ENCODE measurements around the gene KCNK18. TPM values are rescaled to one million over a fixed set of nuclear protein-coding genes. Genes with fewer than 3 reads are reported as not detected.
A peak's percentile ranks its signal among the peaks of the same experiment; 100 is the strongest.

Gene KCNK18
- total and polyA plus RNA-seq, 7 donors: not detected

DNA sequence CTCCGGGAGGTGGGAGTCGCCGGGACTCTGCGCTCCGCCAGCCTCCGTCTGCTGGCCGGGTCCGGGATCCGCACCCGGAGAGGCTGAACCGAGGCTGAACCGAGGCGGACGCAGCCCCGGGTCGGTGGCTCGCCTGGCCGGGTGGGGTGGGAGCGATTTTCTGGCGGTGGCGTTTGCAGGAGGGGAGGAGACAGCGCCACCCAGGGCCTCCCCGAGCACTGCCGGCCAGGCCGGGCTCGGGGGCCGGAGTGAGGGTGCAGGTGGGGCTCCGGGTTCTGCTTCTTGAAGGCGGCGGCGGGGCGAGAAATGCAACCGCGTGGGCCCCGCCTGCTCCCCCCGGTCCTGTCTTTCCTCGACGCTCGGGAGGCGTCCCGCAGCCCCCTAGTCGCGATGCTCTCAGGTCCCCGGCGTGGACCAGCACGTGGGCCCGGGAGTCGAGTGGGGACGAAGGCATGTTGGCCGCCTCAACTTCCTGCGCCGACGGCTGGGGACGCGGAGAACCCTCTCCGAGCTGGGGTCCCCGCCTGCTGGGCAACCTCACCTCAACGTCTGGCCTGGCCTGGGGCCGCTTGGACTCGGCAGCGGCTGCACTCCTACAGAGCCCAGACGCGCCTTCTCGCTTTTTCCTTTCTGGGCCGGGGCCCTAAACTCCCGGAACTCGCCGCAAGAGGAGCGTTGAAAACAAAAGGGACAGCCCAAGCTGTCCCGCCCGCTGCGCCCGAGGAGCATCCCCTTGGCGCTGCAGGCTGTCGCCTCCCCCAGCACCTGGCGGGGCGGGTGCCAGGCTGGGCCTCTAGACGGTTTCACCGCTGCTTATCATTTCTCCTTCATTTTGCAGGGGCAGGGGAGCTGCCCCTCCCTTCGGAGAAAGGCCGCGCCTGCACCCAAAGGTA, 34.0 kb upstream of the KCNK18 start:
- Histone ChIP-seq H3K36me3 (ENCODE audit: insufficient read depth in 1 of 2, low read depth in 1 of 2) (no peaks in the 10 kb centered on the region), H3K27me3 (ENCODE audit: insufficient read depth in 3 of 3, low read length in 2 of 3) (peaks cover 7 to 100% (median 47%) of the 10 kb centered on the region in 3 donors), H3K9me3 (no peaks in the 10 kb centered on the region), H3K4me1 (peaks cover 8% of the 10 kb centered on the region), H3K27ac (no peak overlapping the region), H3K4me3 (peak overlapping the region; percentile 32)
- no peak for ATAC-seq
- intact Hi-C loops (cut with DNase I): no loop called here
- 4 to 11% (median 6%) methylated on average over 65 to 82 of the region's 82 CpGs for WGBS, 3 donors
- TF ChIP-seq, protein P1, sequence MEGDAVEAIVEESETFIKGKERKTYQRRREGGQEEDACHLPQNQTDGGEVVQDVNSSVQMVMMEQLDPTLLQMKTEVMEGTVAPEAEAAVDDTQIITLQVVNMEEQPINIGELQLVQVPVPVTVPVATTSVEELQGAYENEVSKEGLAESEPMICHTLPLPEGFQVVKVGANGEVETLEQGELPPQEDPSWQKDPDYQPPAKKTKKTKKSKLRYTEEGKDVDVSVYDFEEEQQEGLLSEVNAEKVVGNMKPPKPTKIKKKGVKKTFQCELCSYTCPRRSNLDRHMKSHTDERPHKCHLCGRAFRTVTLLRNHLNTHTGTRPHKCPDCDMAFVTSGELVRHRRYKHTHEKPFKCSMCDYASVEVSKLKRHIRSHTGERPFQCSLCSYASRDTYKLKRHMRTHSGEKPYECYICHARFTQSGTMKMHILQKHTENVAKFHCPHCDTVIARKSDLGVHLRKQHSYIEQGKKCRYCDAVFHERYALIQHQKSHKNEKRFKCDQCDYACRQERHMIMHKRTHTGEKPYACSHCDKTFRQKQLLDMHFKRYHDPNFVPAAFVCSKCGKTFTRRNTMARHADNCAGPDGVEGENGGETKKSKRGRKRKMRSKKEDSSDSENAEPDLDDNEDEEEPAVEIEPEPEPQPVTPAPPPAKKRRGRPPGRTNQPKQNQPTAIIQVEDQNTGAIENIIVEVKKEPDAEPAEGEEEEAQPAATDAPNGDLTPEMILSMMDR (IDR thresholded peaks at IDR 0.05): no peak
- DNase-seq: no peak

DNA sequence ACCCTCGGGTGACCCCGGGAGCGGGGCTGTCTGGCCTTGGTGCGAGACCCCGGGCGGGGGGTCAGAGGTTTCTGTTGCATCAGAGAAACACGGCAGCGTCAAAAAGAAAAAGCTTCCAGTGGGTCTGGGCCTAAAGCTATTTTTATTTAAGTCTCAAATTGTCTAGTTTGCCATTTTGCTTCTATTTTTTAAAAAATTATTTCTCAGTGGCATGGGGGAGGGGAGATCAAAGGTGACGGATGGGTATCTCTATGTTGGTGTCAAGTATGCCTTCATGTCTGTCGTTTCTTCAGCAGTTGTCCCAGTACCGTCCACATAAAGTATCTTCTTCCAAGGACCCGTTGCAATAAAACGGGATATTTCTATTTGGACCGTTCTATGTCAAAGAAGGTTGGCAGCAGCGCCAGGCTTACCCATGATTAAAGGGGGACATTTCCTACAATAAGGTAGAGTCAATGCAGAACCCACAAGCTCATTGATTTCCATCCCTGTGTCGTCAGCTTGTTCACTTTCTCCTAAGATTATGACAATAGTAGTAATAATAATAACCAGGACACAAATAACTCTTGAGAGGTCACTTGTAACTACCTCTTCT, 33.2 kb upstream of the KCNK18 start:
- Histone ChIP-seq H3K27me3 (ENCODE audit: insufficient read depth in 3 of 3, low read length in 2 of 3) (peaks cover 7 to 98% (median 46%) of the 10 kb centered on the region in 3 donors), H3K27ac (no peak overlapping the region), H3K4me1 (peaks cover 8% of the 10 kb centered on the region), H3K9me3 (no peaks in the 10 kb centered on the region), H3K4me3 (peak overlapping the region; percentile 32), H3K36me3 (ENCODE audit: insufficient read depth in 1 of 2, low read depth in 1 of 2) (no peaks in the 10 kb centered on the region)
- intact Hi-C loops (cut with DNase I): no loop called here
- 31 to 61% (median 52%) methylated on average over 16 of the region's 16 CpGs for WGBS, 3 donors
- TF ChIP-seq, protein P1 (IDR thresholded peaks at IDR 0.05): no peak
- DNase-seq (no peak), ATAC-seq (no peak)

DNA sequence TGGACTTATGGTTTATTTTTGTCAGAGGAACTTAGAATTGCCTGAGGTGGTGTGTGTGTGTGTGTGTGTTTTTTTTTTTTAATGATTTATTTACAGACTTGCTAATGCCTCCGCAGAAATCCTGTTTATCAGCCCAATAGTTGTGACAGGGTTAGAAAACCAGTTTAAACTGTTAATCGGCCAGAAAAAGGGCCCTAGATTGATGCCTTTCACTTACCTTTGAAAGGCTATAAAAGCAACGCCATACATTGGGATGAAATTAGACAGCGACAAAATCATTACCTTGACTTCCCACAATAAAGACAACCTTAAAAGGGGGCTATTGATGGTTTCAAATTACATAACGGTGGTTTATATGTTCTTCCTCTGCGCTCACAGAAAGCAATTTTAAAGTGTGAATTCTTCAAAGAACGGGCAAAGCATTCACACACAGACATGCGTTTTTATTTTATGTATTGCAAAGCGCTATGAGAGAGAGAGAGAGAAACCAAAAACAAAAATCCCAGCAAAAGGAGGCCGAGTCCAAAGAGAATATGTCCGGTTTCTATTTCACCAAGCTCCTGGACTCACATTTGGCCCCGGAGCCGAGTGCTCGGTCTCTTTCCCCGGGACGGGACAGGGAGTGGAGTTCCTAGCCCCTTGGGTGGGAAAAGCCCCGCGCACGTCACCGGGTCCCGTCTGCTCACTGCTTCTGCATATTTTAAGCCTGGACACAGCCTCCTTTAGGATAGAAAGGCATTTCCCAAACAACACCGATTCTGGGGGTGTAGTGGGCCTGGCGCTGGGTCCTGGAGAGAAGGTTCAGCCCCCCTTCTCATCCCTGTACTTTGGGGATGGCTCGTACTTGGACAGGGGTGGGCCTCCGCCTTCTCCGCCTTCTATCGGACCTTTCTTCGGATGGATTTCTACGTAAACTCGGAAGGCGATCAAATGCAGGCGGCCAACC, 32.4 kb upstream of the KCNK18 start:
- Histone ChIP-seq H3K27ac (no peak overlapping the region), H3K36me3 (ENCODE audit: insufficient read depth in 1 of 2, low read depth in 1 of 2) (no peaks in the 10 kb centered on the region), H3K27me3 (ENCODE audit: insufficient read depth in 3 of 3, low read length in 2 of 3) (peaks cover 7 to 98% (median 43%) of the 10 kb centered on the region in 3 donors), H3K4me3 (peak overlapping the region; percentile 34), H3K9me3 (no peaks in the 10 kb centered on the region), H3K4me1 (peaks cover 8% of the 10 kb centered on the region)
- WGBS, 3 donors: 7 to 13% (median 13%) methylated on average over 32 of the region's 32 CpGs
- TF ChIP-seq, protein P1 (IDR thresholded peaks at IDR 0.05): no peak
- intact Hi-C loops (cut with DNase I): loop anchor here in 1 of 2 donors (5.0 kb wide), 1 partner anchor 483 kb away; no protein-coding TSS in a partner anchor
- no peak for ATAC-seq
- DNase-seq: no peak

DNA sequence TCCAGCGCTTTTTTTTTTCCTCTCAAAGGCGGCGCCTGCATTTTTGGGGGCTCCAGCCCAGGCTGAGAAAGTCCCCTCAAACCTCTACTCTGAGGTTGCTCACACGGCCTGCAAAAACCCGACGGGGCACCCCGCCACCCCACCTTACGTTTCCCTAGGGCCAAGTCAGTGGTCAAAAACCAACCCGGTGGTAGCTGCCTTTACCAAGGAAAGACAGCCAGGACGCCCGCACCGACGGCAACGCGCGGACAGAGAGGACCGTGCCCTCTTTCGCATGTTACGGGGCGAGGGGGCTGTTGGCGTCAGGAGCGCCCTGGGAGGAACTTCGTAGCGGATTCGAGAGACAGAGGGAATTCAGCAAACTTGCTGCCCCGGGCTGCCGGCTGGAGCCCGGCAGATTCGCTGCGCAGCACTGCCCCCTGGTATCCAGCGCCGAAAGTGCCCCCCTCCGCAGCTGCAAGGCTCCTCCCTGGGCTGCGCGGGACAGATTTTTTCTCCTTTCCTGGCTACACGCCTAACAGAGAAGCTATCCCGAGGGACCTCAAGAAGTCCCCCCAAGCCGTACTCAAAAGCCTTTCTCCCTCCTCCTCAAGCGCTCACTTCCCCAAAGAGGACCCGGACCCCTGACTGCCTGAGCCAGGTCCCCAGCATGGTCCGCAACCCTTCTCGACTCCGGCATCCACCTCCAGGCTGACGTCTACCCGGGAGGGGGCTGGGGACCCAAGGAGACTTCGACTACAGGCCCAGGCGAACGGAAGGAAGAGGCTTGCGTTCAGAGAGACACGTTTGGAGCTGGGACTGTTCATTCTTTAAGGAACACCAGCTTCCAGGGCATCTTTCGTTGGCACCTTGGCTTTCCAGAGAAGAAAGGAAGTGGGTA, 31.5 kb upstream of the KCNK18 start:
- Histone ChIP-seq H3K27ac (no peak overlapping the region), H3K27me3 (ENCODE audit: insufficient read depth in 3 of 3, low read length in 2 of 3) (peaks cover 7 to 98% (median 40%) of the 10 kb centered on the region in 3 donors), H3K9me3 (no peaks in the 10 kb centered on the region), H3K36me3 (ENCODE audit: insufficient read depth in 1 of 2, low read depth in 1 of 2) (no peaks in the 10 kb centered on the region), H3K4me3 (peak overlapping the region; percentile 34), H3K4me1 (peaks cover 8% of the 10 kb centered on the region)
- DNase-seq (peak; percentile 30 to 57), ATAC-seq (peak in 2 of 4 donors; percentile 43 to 54)
- TF ChIP-seq, protein P1 (IDR thresholded peaks at IDR 0.05): peak; percentile 35
- 2% methylated on average over 46 to 51 of the region's 51 CpGs for WGBS, 3 donors
- intact Hi-C loops (cut with DNase I): loop anchor here in 1 of 2 donors (5.0 kb wide), 1 partner anchor 483 kb away; no protein-coding TSS in a partner anchor

Data from psoas muscle (tissue), 8 donors.